ENCODE results near the gene TMEM37. TPM values are rescaled to one million over a fixed set of nuclear protein-coding genes. Genes with fewer than 3 reads are reported as not detected.

Gene TMEM37
- polyA plus RNA-seq, 1 of the 3 experiments (the other 2 are of a cell fraction), result 0.25 TPM

GRCh38 chr2:119431976-119432850, 559 bp downstream of the TMEM37 start:
- no peak overlapping the region for H2AFZ ChIP-seq (ENCODE audit: low read depth)
- CTCF ChIA-PET, result interaction anchor here (0.8 to 3.6 kb wide), 6 partner anchors 17 to 209 kb away, joined by 3 to 16 read pairs (median 3); no protein-coding TSS in a partner anchor

More at GRCh38 chr2:119431976-119432850, 559 bp downstream of the TMEM37 start:
- H3F3A ChIP-seq (replicated peaks; ENCODE audit: insufficient read depth), result no peaks in the 10 kb centered on the region
- no peak for DNase-seq
- POLR2A ChIA-PET, result no interaction called here
- TF ChIP-seq NRF1 (IDR thresholded peaks at IDR 0.05; ENCODE audit: low read depth, low read length), result no peak
- TF ChIP-seq FOXJ3 (CRISPR knock-in tag; IDR thresholded peaks at IDR 0.05), result no peak
- no peak for TF ChIP-seq RFX5 (IDR thresholded peaks at IDR 0.05; ENCODE audit: low read length)
- no peak for TF ChIP-seq POLR2AphosphoS5 (IDR thresholded peaks at IDR 0.05; ENCODE audit: low read depth, low read length)
- TF ChIP-seq USF1 (IDR thresholded peaks at IDR 0.05; ENCODE audit: borderline replicate concordance, low read depth), result no peak
- TF ChIP-seq TAF1 (IDR thresholded peaks at IDR 0.05; ENCODE audit: borderline replicate concordance, low read depth, low read length), result no peak
- no peak for TF ChIP-seq TEAD4 (IDR thresholded peaks at IDR 0.05; ENCODE audit: borderline replicate concordance, insufficient read depth)
- no peak for TF ChIP-seq EZH2phosphoT487 (IDR thresholded peaks at IDR 0.05; ENCODE audit: borderline replicate concordance, low read depth)
- no peak for TF ChIP-seq RXRA (IDR thresholded peaks at IDR 0.05; ENCODE audit: borderline replicate concordance, low read depth)
- no peak for TF ChIP-seq REST (IDR thresholded peaks at IDR 0.05; ENCODE audit: low read depth, low read length)
- no peak for TF ChIP-seq PBX3 (IDR thresholded peaks at IDR 0.05)
- TF ChIP-seq RCOR1 (IDR thresholded peaks at IDR 0.05; ENCODE audit: low read length), result no peak
- no peak for TF ChIP-seq FOXM1 (IDR thresholded peaks at IDR 0.05; ENCODE audit: low read depth)
- no peak for TF ChIP-seq GABPA (IDR thresholded peaks at IDR 0.05; ENCODE audit: low read depth)
- TF ChIP-seq NFIC (IDR thresholded peaks at IDR 0.05; ENCODE audit: borderline replicate concordance), result no peak
- no peak for TF ChIP-seq ELF1 (IDR thresholded peaks at IDR 0.05)
- TF ChIP-seq USF2 (IDR thresholded peaks at IDR 0.05; ENCODE audit: borderline replicate concordance, low read depth, low read length), result no peak
- TF ChIP-seq SMC3 (IDR thresholded peaks at IDR 0.05; ENCODE audit: low read depth, low read length), result no peak
- no peak for TF ChIP-seq IRF3 (IDR thresholded peaks at IDR 0.05; ENCODE audit: low read depth, low read length)
- TF ChIP-seq EP300 (IDR thresholded peaks at IDR 0.05; ENCODE audit: borderline replicate concordance in 1 of 2, low read depth in 1 of 2, low read length in 1 of 2), result no peak
- H3K9me2 ChIP-seq, result no peaks in the 10 kb centered on the region
- H3K4me2 ChIP-seq, result peak overlapping the region; percentile 77
- peaks cover 12% of the 10 kb centered on the region; the same call in 1 of the 2 replicates for H3K27me3 ChIP-seq (ENCODE audit: insufficient read depth)
- no peaks in the 10 kb centered on the region for H3K9me3 ChIP-seq
- peak overlapping the region; percentile 38 to 44 for H3K4me3 ChIP-seq (ENCODE audit: low read depth in 2 of 2, low read length in 1 of 2)
- no peak overlapping the region for H3K27ac ChIP-seq (ENCODE audit: low read depth in 2 of 2, low read length in 1 of 2)
- peaks cover 0 to 4% of the 10 kb centered on the region in 2 experiments; a peak in 2 of 4 replicates for H3K4me1 ChIP-seq (ENCODE audit: control insufficient read depth in 1 of 2, insufficient read depth in 2 of 2, low read depth in 1 of 2, low read length in 1 of 2)
- no peaks in the 10 kb centered on the region for H3K79me2 ChIP-seq (ENCODE audit: insufficient read depth)
- no peaks in the 10 kb centered on the region for H3K36me3 ChIP-seq (replicated peaks in 1 of 2; ENCODE audit: control insufficient read depth in 1 of 2, insufficient read depth in 2 of 2, low read length in 1 of 2)
- no peak overlapping the region for H3K9ac ChIP-seq
- no peaks in the 10 kb centered on the region for H4K20me1 ChIP-seq (ENCODE audit: insufficient read depth)
- WGBS (ENCODE audit: low lambda C conversion rate), result 82% methylated on average over 36 of the region's 53 CpGs

Measured in SK-N-SH (cell line).